ENCODE results near the gene CYP27B1. TPM values are rescaled to one million over a fixed set of nuclear protein-coding genes. Genes with fewer than 3 reads are reported as not detected.
"Not testable (repeated sequence)": the region's sequence is repeated elsewhere in the genome, so short reads cannot be mapped to it uniquely, and the experiment has no call there.

The CYP27B1 gene
- total RNA-seq, 4 donors from 2014 or later: 0.27 to 0.57 (median 0.31) TPM; not detected in 1

DNA sequence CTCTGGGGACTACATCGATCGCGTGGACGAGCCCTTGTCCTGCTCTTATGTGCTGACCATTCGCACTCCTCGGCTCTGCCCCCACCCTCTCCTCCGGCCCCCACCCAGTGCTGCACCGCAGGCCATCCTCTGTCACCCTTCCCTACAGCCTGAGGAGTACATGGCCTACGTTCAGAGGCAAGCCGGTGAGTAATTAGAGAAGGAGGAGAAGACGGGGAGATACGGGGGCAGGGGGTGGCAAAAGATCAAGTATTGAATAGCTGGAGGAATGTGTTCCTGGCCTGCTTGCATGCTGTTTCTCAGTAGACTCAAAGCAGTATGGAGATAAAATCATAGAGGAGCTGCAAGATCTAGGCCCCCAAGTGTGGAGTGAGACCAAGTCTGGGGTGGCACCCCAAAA, 51.1 kb downstream of the CYP27B1 start:
- Histone ChIP-seq H3K4me3 (no peak overlapping the region), H3K36me3 (peaks cover 0 to 92% of the 10 kb centered on the region in 2 donors), H3K4me1 (no peaks in the 10 kb centered on the region), H3K27me3 (no peaks in the 10 kb centered on the region), H3K9me3 (no peaks in the 10 kb centered on the region), H3K27ac (no peak overlapping the region)
- 92% methylated on average over 2 to 5 of the region's 12 CpGs for WGBS, 2 donors (ENCODE audit: low coverage in 1 of 2)
- no peak for ATAC-seq
- no peak for TF ChIP-seq POLR2AphosphoS5 (IDR thresholded peaks at IDR 0.05)
- TF ChIP-seq, protein P1, sequence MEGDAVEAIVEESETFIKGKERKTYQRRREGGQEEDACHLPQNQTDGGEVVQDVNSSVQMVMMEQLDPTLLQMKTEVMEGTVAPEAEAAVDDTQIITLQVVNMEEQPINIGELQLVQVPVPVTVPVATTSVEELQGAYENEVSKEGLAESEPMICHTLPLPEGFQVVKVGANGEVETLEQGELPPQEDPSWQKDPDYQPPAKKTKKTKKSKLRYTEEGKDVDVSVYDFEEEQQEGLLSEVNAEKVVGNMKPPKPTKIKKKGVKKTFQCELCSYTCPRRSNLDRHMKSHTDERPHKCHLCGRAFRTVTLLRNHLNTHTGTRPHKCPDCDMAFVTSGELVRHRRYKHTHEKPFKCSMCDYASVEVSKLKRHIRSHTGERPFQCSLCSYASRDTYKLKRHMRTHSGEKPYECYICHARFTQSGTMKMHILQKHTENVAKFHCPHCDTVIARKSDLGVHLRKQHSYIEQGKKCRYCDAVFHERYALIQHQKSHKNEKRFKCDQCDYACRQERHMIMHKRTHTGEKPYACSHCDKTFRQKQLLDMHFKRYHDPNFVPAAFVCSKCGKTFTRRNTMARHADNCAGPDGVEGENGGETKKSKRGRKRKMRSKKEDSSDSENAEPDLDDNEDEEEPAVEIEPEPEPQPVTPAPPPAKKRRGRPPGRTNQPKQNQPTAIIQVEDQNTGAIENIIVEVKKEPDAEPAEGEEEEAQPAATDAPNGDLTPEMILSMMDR (IDR thresholded peaks at IDR 0.05): no peak
- TF ChIP-seq EP300 (IDR thresholded peaks at IDR 0.05): no peak
- TF ChIP-seq POLR2A (IDR thresholded peaks at IDR 0.05): no peak

DNA sequence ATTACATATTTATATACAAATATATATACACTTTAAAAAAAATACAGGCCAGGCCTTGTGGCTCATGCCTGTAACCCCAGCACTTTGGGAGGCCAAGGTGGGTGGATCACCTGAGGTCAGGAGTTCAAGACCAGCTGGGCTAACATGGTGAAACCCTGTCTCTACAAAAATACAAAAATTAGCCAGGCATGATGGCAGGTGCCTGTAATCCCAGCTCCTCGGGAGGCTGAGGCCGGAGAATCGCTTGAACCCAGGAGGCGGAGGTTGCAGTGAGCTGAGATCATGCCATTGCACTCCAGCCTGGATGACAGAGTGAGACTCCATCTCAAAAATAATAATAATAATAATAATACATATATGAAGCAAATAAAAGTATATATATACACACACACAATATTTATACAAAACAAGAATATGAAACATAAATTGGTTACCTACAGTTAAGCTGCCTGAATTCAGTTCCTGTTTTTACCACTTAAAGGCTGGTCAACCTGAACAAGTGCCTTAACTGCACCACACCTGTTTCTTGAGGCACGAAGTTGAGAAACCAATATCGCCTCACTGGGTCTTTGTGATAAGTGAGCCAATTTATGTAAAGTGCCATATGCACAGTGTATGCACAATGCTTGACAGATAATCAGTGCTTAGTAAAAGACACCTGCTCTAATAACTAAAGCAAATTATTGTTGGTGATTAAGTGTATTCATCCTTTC, 51.7 kb downstream of the CYP27B1 start:
- H3K27ac ChIP-seq, H3K9me3 ChIP-seq, ATAC-seq, H3K27me3 ChIP-seq, H3K4me3 ChIP-seq, H3K4me1 ChIP-seq: not testable (repeated sequence)
- WGBS, 2 donors (ENCODE audit: low coverage in 1 of 2): 80 to 86% methylated on average over 3 to 6 of the region's 6 CpGs
- peaks cover 0 to 86% of the 10 kb centered on the region in 2 donors for H3K36me3 ChIP-seq

DNA sequence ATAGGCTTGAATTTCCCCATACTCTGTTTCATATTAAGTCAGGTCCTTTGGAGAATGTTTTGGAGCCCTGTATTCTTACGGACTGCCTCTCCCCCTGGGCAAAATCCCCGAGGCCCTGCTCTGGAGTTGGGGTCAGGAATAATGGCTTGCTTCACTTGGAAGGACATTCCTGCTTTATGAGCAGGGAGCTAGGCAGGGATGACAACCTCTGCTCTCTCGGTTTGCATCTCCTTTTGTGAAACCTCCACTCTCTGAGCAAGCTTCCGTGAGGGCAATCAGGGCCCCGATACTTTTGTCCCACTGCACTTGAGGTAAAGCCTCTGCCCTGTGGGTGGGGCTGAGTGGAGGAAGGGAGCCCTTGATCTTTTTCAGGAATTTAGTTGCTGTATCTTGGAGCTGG, 53.7 kb downstream of the CYP27B1 start:
- 92% methylated on average over 4 of the region's 5 CpGs; no CpG with 5 or more reads in 1 of the 2 donors for WGBS, 2 donors (ENCODE audit: low coverage in 1 of 2)
- Histone ChIP-seq H3K27me3 (no peaks in the 10 kb centered on the region), H3K9me3 (no peaks in the 10 kb centered on the region)

DNA sequence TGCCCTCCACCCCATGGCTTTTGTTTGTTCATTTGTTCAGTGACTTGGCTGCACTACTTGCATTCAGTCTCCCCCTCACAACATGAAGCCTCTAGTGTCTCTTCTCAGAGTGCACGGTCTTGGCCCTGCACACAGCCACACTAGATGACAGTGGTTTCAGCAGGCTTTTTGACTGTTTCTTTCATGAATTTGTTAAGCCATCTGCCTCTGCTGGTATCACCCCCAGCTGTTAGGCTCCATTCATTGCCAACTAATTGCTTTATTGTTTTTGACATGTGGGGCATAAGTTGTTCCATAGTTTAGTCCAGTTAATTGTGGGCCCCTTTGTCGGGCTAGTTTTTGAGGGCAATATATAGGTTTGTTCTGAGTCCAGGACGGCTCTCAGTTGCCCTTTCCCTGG, 54.2 kb downstream of the CYP27B1 start:
- no peak overlapping the region for H3K4me3 ChIP-seq
- 60 to 90% methylated on average over 1 to 3 of the region's 3 CpGs for WGBS, 2 donors (ENCODE audit: low coverage in 1 of 2)
- TF ChIP-seq, protein P1 (IDR thresholded peaks at IDR 0.05): no peak
- TF ChIP-seq POLR2A (IDR thresholded peaks at IDR 0.05): no peak
- no peak for TF ChIP-seq POLR2AphosphoS5 (IDR thresholded peaks at IDR 0.05)
- no peak for TF ChIP-seq EP300 (IDR thresholded peaks at IDR 0.05)
- peaks cover 0 to 68% of the 10 kb centered on the region in 2 donors for H3K36me3 ChIP-seq
- ATAC-seq: no peak
- H3K9me3 ChIP-seq: no peaks in the 10 kb centered on the region
- H3K27me3 ChIP-seq: no peaks in the 10 kb centered on the region
- no peak overlapping the region for H3K27ac ChIP-seq
- H3K4me1 ChIP-seq: no peaks in the 10 kb centered on the region

More for the DNA sequence above, 53.7 kb downstream of the CYP27B1 start:
- H3K4me3 ChIP-seq: no peak overlapping the region
- H3K4me1 ChIP-seq: no peaks in the 10 kb centered on the region
- H3K36me3 ChIP-seq: peaks cover 0 to 68% of the 10 kb centered on the region in 2 donors
- no peak overlapping the region for H3K27ac ChIP-seq
- no peak for TF ChIP-seq EP300 (IDR thresholded peaks at IDR 0.05)
- TF ChIP-seq POLR2AphosphoS5 (IDR thresholded peaks at IDR 0.05): no peak
- TF ChIP-seq, protein P1 (IDR thresholded peaks at IDR 0.05): no peak
- no peak for TF ChIP-seq POLR2A (IDR thresholded peaks at IDR 0.05)
- ATAC-seq: no peak

Small RNAs within 50 kb of the gene (small RNA-seq; reads per million reads assigned to genes)
- 0 reads per million in 4 donors for gene RNU6-1083P

Other genes with a start within 250 kb of the CYP27B1 start
- gene DDIT3, start 246.6 kb downstream of the CYP27B1 start, total RNA-seq: 10 to 100 TPM; 17.7 to 41.2 (median 36.5) TPM
- 10 to 100 TPM in 3 of 4 donors, 1 to 10 TPM in 1; 8.9 to 22.6 (median 19.7) TPM for gene MBD6, start 244.3 kb downstream of the CYP27B1 start, total RNA-seq
- gene DCTN2, start 219.9 kb downstream of the CYP27B1 start, total RNA-seq: 100 to 1,000 TPM; 138 to 204 (median 182) TPM
- 1 to 10 TPM in 3 of 4 donors, under 1 TPM in 1; 0.89 to 4.7 (median 1.6) TPM for gene KIF5A, start 217.0 kb downstream of the CYP27B1 start, total RNA-seq
- gene PIP4K2C, start 175.9 kb downstream of the CYP27B1 start, total RNA-seq: 10 to 100 TPM; 21.7 to 38.7 (median 33.1) TPM
- gene DTX3, start 162.3 kb downstream of the CYP27B1 start, total RNA-seq: 10 to 100 TPM; 34.6 to 70.2 (median 53.2) TPM
- 100 to 1,000 TPM; 116 to 140 (median 128) TPM for gene ARHGEF25, start 155.6 kb downstream of the CYP27B1 start, total RNA-seq
- gene B4GALNT1, start 133.9 kb downstream of the CYP27B1 start, total RNA-seq: 10 to 100 TPM in 1 of 4 donors, 1 to 10 TPM in 3; 2.3 to 10.1 (median 5.0) TPM
- gene OS9, start 72.9 kb downstream of the CYP27B1 start, total RNA-seq: 100 to 1,000 TPM; 161 to 235 (median 186) TPM
- gene AGAP2, start 28.3 kb downstream of the CYP27B1 start, total RNA-seq: 1 to 10 TPM; 1.6 to 4.2 (median 3.3) TPM
- gene TSPAN31, start 22.0 kb downstream of the CYP27B1 start, total RNA-seq: 10 to 100 TPM; 47.0 to 75.8 (median 53.2) TPM
- 100 to 1,000 TPM in 2 of 4 donors, 10 to 100 TPM in 2; 56.7 to 107 (median 101) TPM for gene CDK4, start 14.8 kb downstream of the CYP27B1 start, total RNA-seq
- 10 to 100 TPM in 1 of 4 donors, 1 to 10 TPM in 3; 3.4 to 11.1 (median 7.9) TPM for gene MARCHF9, start 12.0 kb downstream of the CYP27B1 start, total RNA-seq
- gene METTL1, start 5.0 kb upstream of the CYP27B1 start, total RNA-seq: 10 to 100 TPM in 1 of 4 donors, 1 to 10 TPM in 3; 4.8 to 11.0 (median 7.8) TPM
- gene EEF1AKMT3, start 5.5 kb upstream of the CYP27B1 start, total RNA-seq: 10 to 100 TPM; 10.8 to 19.5 (median 11.7) TPM
- 10 to 100 TPM; 26.4 to 30.9 (median 29.1) TPM for gene TSFM, start 15.7 kb upstream of the CYP27B1 start, total RNA-seq
- gene AVIL, start 51.7 kb upstream of the CYP27B1 start, total RNA-seq: 1 to 10 TPM; 1.4 to 9.3 (median 2.3) TPM
- 100 to 1,000 TPM; 151 to 190 (median 170) TPM for gene CTDSP2, start 79.7 kb upstream of the CYP27B1 start, total RNA-seq
- gene ATP23, start 174.5 kb upstream of the CYP27B1 start, total RNA-seq: 10 to 100 TPM in 3 of 4 donors, 1 to 10 TPM in 1; 7.2 to 24.4 (median 14.7) TPM

Data from gastroesophageal sphincter (tissue), 4 donors.